ENCODE results near the gene SYCP2.

- TF ChIP-seq POLR2AphosphoS5 (IDR thresholded peaks at IDR 0.05): no peak
- TF ChIP-seq CTCF (IDR thresholded peaks at IDR 0.05): no peak
Observed at GRCh38 chr20:59813948-59814839, 119.2 kb downstream of the SYCP2 start.
